ENCODE measurements around the gene RPS15. TPM values are rescaled to one million over a fixed set of nuclear protein-coding genes. Genes with fewer than 3 reads are reported as not detected.

RPS15 gene
- total and polyA plus RNA-seq, 9 of the 15 experiments (the other 6 are each of a cell fraction or from before 2014, with no cell fraction given) = 605 to 2,791 (median 957) TPM

DNA sequence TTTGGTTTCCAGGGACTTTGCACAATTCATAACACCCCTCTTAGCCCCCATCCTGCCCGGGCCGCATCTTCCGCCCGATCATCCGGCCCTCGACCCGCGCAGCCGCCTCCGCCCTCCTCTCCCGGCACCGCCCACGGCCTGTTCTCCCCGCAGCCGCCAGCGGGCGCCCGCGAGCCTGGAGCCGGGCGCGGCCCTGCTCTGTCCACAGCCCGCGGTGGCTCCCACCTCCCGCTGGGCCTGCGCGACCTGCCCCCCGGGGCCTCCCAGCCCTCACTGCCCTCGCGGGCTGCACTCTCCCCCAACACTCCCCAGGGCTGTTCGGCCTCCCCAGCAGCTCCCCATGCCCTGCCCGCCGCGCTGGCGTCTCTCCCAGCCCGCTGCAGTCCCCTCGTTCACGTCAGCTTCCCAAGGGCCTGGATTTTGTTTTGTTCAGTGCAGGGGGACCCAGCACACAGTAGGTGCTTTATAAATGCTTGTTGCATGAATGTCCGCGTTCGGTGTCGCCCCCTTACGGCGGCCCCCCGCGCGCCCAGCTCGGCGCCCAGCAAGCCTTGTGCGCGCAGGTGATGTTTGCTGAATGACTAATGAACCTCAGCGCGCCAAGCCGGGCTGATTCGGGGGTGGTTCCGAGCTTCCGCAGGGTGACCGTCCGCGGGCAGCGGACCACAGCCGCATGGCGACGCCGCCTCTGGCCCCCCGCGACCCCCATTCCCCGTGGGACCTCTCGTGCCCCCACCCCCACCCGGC lies 7.2 kb downstream of the RPS15 start (continued):
- TF ChIP-seq, protein P1, sequence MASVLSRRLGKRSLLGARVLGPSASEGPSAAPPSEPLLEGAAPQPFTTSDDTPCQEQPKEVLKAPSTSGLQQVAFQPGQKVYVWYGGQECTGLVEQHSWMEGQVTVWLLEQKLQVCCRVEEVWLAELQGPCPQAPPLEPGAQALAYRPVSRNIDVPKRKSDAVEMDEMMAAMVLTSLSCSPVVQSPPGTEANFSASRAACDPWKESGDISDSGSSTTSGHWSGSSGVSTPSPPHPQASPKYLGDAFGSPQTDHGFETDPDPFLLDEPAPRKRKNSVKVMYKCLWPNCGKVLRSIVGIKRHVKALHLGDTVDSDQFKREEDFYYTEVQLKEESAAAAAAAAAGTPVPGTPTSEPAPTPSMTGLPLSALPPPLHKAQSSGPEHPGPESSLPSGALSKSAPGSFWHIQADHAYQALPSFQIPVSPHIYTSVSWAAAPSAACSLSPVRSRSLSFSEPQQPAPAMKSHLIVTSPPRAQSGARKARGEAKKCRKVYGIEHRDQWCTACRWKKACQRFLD (CRISPR knock-in tag; IDR thresholded peaks at IDR 0.05) = no peak
- TF ChIP-seq ZNF143 (CRISPR knock-in tag; IDR thresholded peaks at IDR 0.05) (no peak), SMAD2 (IDR thresholded peaks at IDR 0.05; ENCODE audit: low read depth, low read length) (no peak), KAT2B (IDR thresholded peaks at IDR 0.05; ENCODE audit: low read depth, low read length) (no peak), PYGO2 (tag; IDR thresholded peaks at IDR 0.05) (no peak), EWSR1 (IDR thresholded peaks at IDR 0.05; ENCODE audit: borderline replicate concordance, low read depth, partially characterized antibody) (no peak), ZNF75A (CRISPR knock-in tag; IDR thresholded peaks at IDR 0.05) (no peak), NR4A1 (CRISPR knock-in tag; IDR thresholded peaks at IDR 0.05) (no peak), NR4A1 (tag; IDR thresholded peaks at IDR 0.05) (0 out of 2 replicates have a peak, but pooled peaks have one; percentile 54), PHTF2 (CRISPR knock-in tag; IDR thresholded peaks at IDR 0.05) (no peak), ZNF76 (CRISPR knock-in tag; IDR thresholded peaks at IDR 0.05; ENCODE audit: borderline replicate concordance) (no peak), SMARCC2 (IDR thresholded peaks at IDR 0.05; ENCODE audit: low read depth) (0 out of 2 replicates have a peak, but pooled peaks have one; percentile 26), SRSF1 (IDR thresholded peaks at IDR 0.05; ENCODE audit: low read depth, low read length) (no peak), TEAD1 (CRISPR knock-in tag; IDR thresholded peaks at IDR 0.05) (no peak; a peak in 1 of 4 replicates), SOX6 (IDR thresholded peaks at IDR 0.05) (peak; percentile 9; the same call in 1 of the 2 replicates)
- TF ChIP-seq, protein P2, sequence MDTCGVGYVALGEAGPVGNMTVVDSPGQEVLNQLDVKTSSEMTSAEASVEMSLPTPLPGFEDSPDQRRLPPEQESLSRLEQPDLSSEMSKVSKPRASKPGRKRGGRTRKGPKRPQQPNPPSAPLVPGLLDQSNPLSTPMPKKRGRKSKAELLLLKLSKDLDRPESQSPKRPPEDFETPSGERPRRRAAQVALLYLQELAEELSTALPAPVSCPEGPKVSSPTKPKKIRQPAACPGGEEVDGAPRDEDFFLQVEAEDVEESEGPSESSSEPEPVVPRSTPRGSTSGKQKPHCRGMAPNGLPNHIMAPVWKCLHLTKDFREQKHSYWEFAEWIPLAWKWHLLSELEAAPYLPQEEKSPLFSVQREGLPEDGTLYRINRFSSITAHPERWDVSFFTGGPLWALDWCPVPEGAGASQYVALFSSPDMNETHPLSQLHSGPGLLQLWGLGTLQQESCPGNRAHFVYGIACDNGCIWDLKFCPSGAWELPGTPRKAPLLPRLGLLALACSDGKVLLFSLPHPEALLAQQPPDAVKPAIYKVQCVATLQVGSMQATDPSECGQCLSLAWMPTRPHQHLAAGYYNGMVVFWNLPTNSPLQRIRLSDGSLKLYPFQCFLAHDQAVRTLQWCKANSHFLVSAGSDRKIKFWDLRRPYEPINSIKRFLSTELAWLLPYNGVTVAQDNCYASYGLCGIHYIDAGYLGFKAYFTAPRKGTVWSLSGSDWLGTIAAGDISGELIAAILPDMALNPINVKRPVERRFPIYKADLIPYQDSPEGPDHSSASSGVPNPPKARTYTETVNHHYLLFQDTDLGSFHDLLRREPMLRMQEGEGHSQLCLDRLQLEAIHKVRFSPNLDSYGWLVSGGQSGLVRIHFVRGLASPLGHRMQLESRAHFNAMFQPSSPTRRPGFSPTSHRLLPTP (IDR thresholded peaks at IDR 0.05; ENCODE audit: borderline replicate concordance, extremely low read depth, insufficient read length) = no peak
- TF ChIP-seq, protein P3, sequence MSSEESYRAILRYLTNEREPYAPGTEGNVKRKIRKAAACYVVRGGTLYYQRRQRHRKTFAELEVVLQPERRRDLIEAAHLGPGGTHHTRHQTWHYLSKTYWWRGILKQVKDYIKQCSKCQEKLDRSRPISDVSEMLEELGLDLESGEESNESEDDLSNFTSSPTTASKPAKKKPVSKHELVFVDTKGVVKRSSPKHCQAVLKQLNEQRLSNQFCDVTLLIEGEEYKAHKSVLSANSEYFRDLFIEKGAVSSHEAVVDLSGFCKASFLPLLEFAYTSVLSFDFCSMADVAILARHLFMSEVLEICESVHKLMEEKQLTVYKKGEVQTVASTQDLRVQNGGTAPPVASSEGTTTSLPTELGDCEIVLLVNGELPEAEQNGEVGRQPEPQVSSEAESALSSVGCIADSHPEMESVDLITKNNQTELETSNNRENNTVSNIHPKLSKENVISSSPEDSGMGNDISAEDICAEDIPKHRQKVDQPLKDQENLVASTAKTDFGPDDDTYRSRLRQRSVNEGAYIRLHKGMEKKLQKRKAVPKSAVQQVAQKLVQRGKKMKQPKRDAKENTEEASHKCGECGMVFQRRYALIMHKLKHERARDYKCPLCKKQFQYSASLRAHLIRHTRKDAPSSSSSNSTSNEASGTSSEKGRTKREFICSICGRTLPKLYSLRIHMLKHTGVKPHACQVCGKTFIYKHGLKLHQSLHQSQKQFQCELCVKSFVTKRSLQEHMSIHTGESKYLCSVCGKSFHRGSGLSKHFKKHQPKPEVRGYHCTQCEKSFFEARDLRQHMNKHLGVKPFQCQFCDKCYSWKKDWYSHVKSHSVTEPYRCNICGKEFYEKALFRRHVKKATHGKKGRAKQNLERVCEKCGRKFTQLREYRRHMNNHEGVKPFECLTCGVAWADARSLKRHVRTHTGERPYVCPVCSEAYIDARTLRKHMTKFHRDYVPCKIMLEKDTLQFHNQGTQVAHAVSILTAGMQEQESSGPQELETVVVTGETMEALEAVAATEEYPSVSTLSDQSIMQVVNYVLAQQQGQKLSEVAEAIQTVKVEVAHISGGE (CRISPR knock-in tag; IDR thresholded peaks at IDR 0.05) = no peak

All from K562 (cell line).